Measurements from ENCODE around the gene ST3GAL4. TPM values are rescaled to one million over a fixed set of nuclear protein-coding genes. Genes with fewer than 3 reads are reported as not detected.

ST3GAL4 gene
- total RNA-seq, 1 experiment from 2014 or later = 11.2 TPM

DNA sequence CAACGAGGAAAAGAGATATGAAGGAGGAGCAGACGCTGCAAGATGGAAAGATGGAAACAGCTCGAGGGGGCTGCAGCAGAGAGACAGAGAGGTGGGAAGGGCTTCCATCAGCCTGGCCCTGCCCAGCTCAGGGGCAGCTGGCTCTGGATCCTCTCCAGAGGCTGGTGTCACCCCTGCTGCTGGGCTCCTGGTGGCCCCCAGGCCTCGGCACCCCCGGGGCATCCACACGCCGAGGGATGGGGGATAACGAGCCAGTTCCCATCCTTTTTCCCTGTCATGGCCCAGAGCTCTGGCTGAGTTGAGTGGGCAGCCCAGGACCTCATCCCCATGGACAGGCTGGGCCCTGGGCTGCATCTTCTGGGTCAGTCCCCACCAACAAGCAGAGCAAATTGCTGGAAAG lies 102.3 kb downstream of the ST3GAL4 start:
- no peak for DNase-seq
- Histone ChIP-seq H3K27me3 (replicated peaks; ENCODE audit: control insufficient read depth, insufficient read depth, low read length) (peaks cover 3% of the 10 kb centered on the region), H3K9me3 (no peaks in the 10 kb centered on the region), H3K36me3 (ENCODE audit: control insufficient read depth, insufficient read depth, low read length) (no peaks in the 10 kb centered on the region), H3K4me1 (no peaks in the 10 kb centered on the region), H3K4me3 (ENCODE audit: low read depth, low read length) (no peak overlapping the region)
- CTCF ChIA-PET = no interaction called here
- Mint-ChIP-seq H3K36me3 (ENCODE audit: insufficient read depth, unreplicated experiment) (no peaks in the 10 kb centered on the region), H3K27ac (ENCODE audit: unreplicated experiment) (no peak overlapping the region), H3K9me3 (ENCODE audit: unreplicated experiment) (no peaks in the 10 kb centered on the region), H3K27me3 (ENCODE audit: insufficient read depth, unreplicated experiment) (peaks cover 21% of the 10 kb centered on the region), H3K4me3 (ENCODE audit: unreplicated experiment) (no peak overlapping the region), H3K4me1 (ENCODE audit: low read depth, unreplicated experiment) (no peaks in the 10 kb centered on the region)
- intact Hi-C loops (cut with micrococcal nuclease; ENCODE audit: unreplicated experiment) = no loop called here
- BruUV-seq (replicated peaks) = no TSS peak
- TF ChIP-seq, protein P1, sequence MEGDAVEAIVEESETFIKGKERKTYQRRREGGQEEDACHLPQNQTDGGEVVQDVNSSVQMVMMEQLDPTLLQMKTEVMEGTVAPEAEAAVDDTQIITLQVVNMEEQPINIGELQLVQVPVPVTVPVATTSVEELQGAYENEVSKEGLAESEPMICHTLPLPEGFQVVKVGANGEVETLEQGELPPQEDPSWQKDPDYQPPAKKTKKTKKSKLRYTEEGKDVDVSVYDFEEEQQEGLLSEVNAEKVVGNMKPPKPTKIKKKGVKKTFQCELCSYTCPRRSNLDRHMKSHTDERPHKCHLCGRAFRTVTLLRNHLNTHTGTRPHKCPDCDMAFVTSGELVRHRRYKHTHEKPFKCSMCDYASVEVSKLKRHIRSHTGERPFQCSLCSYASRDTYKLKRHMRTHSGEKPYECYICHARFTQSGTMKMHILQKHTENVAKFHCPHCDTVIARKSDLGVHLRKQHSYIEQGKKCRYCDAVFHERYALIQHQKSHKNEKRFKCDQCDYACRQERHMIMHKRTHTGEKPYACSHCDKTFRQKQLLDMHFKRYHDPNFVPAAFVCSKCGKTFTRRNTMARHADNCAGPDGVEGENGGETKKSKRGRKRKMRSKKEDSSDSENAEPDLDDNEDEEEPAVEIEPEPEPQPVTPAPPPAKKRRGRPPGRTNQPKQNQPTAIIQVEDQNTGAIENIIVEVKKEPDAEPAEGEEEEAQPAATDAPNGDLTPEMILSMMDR (IDR thresholded peaks at IDR 0.05; ENCODE audit: insufficient read depth in 1 of 2, low read depth in 1 of 2, low read length in 1 of 2, severe bottlenecking in 1 of 2, unreplicated experiment in 1 of 2) = no peak
- POLR2A ChIA-PET = no interaction called here

DNA sequence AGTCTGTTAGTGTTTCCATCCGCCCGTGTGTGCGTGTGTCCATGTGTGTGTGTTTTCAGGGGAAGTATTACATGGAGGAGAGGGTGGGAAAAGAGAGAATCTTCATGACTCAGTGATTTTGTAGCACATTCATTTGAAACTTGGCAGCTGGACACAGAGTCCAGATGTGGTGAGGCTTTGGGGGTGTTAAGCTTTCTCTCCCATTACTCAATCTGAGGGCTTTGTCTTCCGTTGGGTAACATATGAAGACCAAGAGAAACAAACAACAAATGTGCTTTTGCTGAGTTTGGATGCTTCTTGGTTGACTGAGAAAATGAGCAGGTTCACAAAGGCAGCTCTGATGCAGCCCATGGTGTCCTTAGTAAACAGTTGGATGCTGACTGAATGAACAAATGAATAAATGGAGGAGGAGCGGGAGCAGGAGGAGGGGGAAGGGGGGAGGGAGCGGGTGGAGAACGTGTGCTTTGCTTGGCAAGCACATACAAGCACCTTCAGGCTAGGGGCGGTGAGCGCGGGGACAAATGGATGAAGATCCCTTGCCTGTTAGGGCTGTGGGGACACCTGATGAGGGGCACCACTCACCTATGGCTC lies 104.3 kb downstream of the ST3GAL4 start:
- Mint-ChIP-seq H3K27me3 (ENCODE audit: insufficient read depth, unreplicated experiment) (peaks cover 33% of the 10 kb centered on the region), H3K4me3 (ENCODE audit: unreplicated experiment) (no peak overlapping the region), H3K27ac (ENCODE audit: unreplicated experiment) (no peak overlapping the region), H3K9me3 (ENCODE audit: unreplicated experiment) (peaks cover 10% of the 10 kb centered on the region), H3K36me3 (ENCODE audit: insufficient read depth, unreplicated experiment) (no peaks in the 10 kb centered on the region), H3K4me1 (ENCODE audit: low read depth, unreplicated experiment) (no peaks in the 10 kb centered on the region)
- Histone ChIP-seq H3K4me3 (ENCODE audit: low read depth, low read length) (no peak overlapping the region), H3K4me1 (no peaks in the 10 kb centered on the region), H3K27me3 (replicated peaks; ENCODE audit: control insufficient read depth, insufficient read depth, low read length) (peaks cover 7% of the 10 kb centered on the region), H3K36me3 (ENCODE audit: control insufficient read depth, insufficient read depth, low read length) (no peaks in the 10 kb centered on the region), H3K9me3 (0 out of 2 replicates have a peak, but pooled peaks cover 2% of the 10 kb centered on the region)
- no peak for DNase-seq
- BruUV-seq (replicated peaks) = no TSS peak
- intact Hi-C loops (cut with micrococcal nuclease; ENCODE audit: unreplicated experiment) = no loop called here
- POLR2A ChIA-PET = no interaction called here
- CTCF ChIA-PET = no interaction called here
- TF ChIP-seq, protein P1 (IDR thresholded peaks at IDR 0.05; ENCODE audit: insufficient read depth in 1 of 2, low read depth in 1 of 2, low read length in 1 of 2, severe bottlenecking in 1 of 2, unreplicated experiment in 1 of 2) = no peak

DNA sequence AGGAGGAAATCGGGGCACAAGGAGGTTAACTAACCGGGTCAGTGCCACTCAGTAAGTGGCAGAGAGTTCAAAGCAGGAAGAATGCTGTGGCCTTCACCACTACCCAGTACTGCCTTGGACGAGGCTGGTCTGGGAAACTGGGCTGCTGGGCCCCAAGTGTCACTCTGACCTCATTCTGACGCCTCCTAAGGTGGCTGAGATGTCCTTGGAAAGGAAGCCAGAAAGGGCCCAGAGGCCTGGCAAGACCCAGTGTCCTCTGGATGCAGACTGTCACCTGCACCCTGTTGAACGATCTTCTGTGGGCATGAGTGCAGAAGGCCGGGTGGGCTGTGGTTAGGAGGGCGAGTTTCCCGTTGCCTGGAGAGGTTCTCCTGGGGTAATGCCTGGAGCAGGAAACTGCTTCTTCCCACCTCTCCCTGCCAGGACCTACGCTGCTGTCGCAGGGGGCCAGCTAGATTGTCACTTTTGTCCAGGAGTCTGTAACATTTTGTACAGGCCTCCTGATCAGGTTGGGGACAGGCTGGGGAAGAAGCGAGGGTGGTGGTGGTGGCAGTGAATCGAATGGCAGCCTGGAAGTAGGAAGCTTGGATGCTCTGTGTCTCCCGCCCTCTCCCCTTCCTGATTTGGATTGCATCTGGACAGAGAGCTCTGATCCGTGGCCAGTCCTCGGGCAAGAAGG lies 105.1 kb downstream of the ST3GAL4 start:
- Histone ChIP-seq H3K4me3 (ENCODE audit: low read depth, low read length) (no peak overlapping the region), H3K27me3 (replicated peaks; ENCODE audit: control insufficient read depth, insufficient read depth, low read length) (peaks cover 9% of the 10 kb centered on the region), H3K4me1 (no peaks in the 10 kb centered on the region), H3K36me3 (ENCODE audit: control insufficient read depth, insufficient read depth, low read length) (no peaks in the 10 kb centered on the region), H3K9me3 (0 out of 2 replicates have a peak, but pooled peaks cover 4% of the 10 kb centered on the region)
- TF ChIP-seq, protein P1 (IDR thresholded peaks at IDR 0.05; ENCODE audit: insufficient read depth in 1 of 2, low read depth in 1 of 2, low read length in 1 of 2, severe bottlenecking in 1 of 2, unreplicated experiment in 1 of 2) = no peak
- no peak overlapping the region for H3K27ac Mint-ChIP-seq (ENCODE audit: unreplicated experiment)
- ChIA-PET CTCF (no interaction called here), POLR2A (no interaction called here)
- no peaks in the 10 kb centered on the region for H3K4me1 Mint-ChIP-seq (ENCODE audit: low read depth, unreplicated experiment)
- intact Hi-C loops (cut with micrococcal nuclease; ENCODE audit: unreplicated experiment) = no loop called here
- H3K4me3 Mint-ChIP-seq (ENCODE audit: unreplicated experiment) = no peak overlapping the region
- no peaks in the 10 kb centered on the region for H3K36me3 Mint-ChIP-seq (ENCODE audit: insufficient read depth, unreplicated experiment)
- BruUV-seq (replicated peaks) = no TSS peak
- peaks cover 38% of the 10 kb centered on the region for H3K27me3 Mint-ChIP-seq (ENCODE audit: insufficient read depth, unreplicated experiment)
- H3K9me3 Mint-ChIP-seq (ENCODE audit: unreplicated experiment) = peaks cover 11% of the 10 kb centered on the region
- DNase-seq = no peak
